AG08395 (cell line): ENCODE results near the gene BMP2K.

Experiments used
- DNase-seq: peaks from one replicate; pipeline ENCODE4 v3.0.0; 2012; ENCODE audit warnings: mixed read lengths, low spot score

BMP2K gene

DNA sequence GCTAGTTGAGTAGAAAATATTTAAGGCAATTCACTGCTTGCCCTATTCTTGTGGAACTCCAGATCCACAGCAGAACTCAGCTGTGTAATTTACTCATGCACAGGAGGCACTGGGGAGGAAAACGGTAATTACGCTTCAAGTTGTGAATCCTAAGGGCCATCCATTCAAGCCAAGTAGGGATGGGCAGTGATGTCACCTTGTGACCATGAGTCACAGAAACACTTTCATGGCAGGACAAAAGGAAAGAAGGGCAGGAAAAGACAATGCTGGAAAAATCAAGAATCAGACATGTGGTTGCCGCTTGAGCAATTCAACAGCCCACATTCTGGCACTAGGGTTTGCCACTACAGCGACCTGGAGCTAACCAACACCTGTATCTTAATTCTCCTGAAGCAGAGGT lies 161.7 kb downstream of the BMP2K start:
- DNase-seq: peak; percentile 7

- no peak for DNase-seq
Observed at GRCh38 chr4:78938474-78938867, 162.3 kb downstream of the BMP2K start.

GRCh38 chr4:78938868-78939666 lies 162.9 kb downstream of the BMP2K start, which contains the start of gene PAQR3:
Gene PAQR3 (minus strand): TSS chr4:78939438. CDS start chr4:78939224, 214 bp downstream.
- peak; percentile 97 for DNase-seq

GRCh38 chr4:78939667-78940008 lies 163.5 kb downstream of the BMP2K start:
- no peak for DNase-seq

DNA sequence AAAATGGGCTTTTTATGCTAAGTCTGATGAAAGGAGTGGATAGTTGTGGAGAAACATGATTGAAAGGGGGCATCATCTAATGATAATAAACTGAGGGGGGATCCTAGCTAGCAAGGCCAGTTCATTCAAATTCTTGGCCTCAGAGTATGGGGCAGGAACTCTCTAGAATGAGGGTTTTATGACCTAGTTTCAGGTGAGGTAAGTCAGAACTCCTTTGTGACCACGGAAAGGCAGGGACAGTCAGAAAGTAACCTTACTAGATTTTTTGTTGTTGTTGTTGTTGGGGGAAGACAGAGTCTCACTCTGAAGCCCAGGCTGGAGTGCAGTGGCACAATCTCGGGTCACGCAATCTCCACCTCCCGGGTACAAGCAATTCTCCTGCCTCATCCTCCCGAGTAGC lies 164.6 kb downstream of the BMP2K start:
- no peak for DNase-seq

DNA sequence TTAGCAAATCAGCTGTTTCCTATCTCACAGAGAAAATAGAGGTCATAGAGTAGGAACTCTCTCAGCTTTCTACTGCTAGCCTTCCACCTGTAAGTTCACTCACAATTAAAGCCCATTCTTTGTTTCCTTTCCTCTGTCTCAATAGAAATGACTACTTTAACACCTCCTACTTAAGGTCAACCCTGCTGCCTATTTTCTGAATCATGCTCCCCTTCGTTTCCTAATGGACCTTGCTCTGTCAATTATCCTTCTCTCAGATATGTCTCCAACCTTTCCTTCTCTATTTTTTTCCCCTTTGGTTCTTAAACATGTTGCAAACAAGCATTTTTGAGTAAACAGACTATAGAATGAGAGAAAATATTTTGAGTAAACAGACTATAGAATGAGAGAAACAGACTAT lies 168.2 kb downstream of the BMP2K start:
- DNase-seq: no peak

GRCh38 chr4:78945651-78946179 lies 169.6 kb downstream of the BMP2K start:
- no peak for DNase-seq

DNA sequence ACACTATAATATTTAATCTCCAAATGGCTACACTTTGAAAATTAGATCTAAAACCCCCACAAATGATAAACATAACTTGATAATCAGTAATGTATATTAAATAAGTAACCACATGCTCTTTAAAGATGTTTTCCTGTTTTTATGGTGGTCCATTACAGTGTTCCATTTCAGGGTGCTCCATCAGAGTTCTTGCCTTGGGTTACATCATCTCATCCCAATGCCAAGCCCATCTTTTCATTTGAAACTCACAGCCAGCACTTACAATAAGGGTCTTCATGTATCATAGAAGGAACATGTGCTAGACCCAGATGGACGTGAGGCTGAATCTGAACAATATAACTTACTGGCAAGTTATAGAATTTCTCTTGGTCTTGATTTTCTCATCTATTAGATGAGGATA lies 173.6 kb downstream of the BMP2K start:
- DNase-seq: no peak

GRCh38 chr4:78951862-78952472 lies 175.8 kb downstream of the BMP2K start:
- DNase-seq: peak; percentile 62

- DNase-seq: no peak
Observed at GRCh38 chr4:78953231-78953630, 177.1 kb downstream of the BMP2K start.

GRCh38 chr4:78953769-78954666 lies 177.9 kb downstream of the BMP2K start:
- DNase-seq: no peak

DNA sequence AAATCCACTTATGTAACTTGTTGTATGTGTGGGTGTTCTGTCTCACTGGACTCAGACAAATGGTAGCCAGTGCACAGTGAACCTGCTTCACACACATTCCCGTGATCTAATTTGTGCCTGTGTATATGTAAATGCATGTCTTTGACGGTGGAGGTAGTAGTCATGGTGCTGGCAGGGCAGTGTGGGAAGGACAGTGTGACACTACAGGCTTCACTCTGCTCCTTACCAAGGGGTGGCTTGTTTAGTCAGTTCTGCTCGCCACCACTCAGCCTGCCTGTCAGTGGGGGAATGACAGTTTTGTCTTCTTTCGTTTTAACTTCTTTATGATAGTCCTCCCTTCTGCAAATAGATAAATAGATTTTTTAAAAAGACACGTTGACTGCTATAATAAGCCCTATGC lies 180.8 kb downstream of the BMP2K start:
- DNase-seq: no peak

GRCh38 chr4:78960926-78961325 lies 184.8 kb downstream of the BMP2K start:
- DNase-seq: no peak
